ENCODE measurements around the gene ENOX1. TPM values are rescaled to one million over a fixed set of nuclear protein-coding genes. Genes with fewer than 3 reads are reported as not detected.

Gene ENOX1
- total RNA-seq, 1 donor from 2014 or later = 1.7 TPM

GRCh38 chr13:43596924-43597598, 189.7 kb downstream of the ENOX1 start:
- no peak overlapping the region for H3K27ac Mint-ChIP-seq (ENCODE audit: unreplicated experiment)
- no peak for DNase-seq (ENCODE audit: low spot score)
- no peak for TF ChIP-seq CTCF (IDR thresholded peaks at IDR 0.05; ENCODE audit: unreplicated experiment)
- H3K4me3 Mint-ChIP-seq (ENCODE audit: unreplicated experiment) = no peak overlapping the region
- no peaks in the 10 kb centered on the region for H3K36me3 Mint-ChIP-seq (ENCODE audit: low read depth, unreplicated experiment)
- H3K4me1 Mint-ChIP-seq (ENCODE audit: unreplicated experiment) = peaks cover 3% of the 10 kb centered on the region
- H3K9me3 Mint-ChIP-seq (ENCODE audit: unreplicated experiment) = no peaks in the 10 kb centered on the region
- H3K27me3 Mint-ChIP-seq (ENCODE audit: unreplicated experiment) = peaks cover 1% of the 10 kb centered on the region

GRCh38 chr13:43596006-43596405, 190.8 kb downstream of the ENOX1 start:
- Mint-ChIP-seq H3K27me3 (ENCODE audit: unreplicated experiment) (peaks cover 1% of the 10 kb centered on the region), H3K36me3 (ENCODE audit: low read depth, unreplicated experiment) (no peaks in the 10 kb centered on the region), H3K4me3 (ENCODE audit: unreplicated experiment) (no peak overlapping the region), H3K27ac (ENCODE audit: unreplicated experiment) (no peak overlapping the region), H3K9me3 (ENCODE audit: unreplicated experiment) (no peaks in the 10 kb centered on the region), H3K4me1 (ENCODE audit: unreplicated experiment) (peaks cover 3% of the 10 kb centered on the region)
- TF ChIP-seq CTCF (IDR thresholded peaks at IDR 0.05; ENCODE audit: unreplicated experiment) = no peak
- DNase-seq (ENCODE audit: low spot score) = no peak

- Mint-ChIP-seq H3K27me3 (ENCODE audit: unreplicated experiment) (no peaks in the 10 kb centered on the region), H3K27ac (ENCODE audit: unreplicated experiment) (no peak overlapping the region)
- no peak for TF ChIP-seq CTCF (IDR thresholded peaks at IDR 0.05; ENCODE audit: unreplicated experiment)
Observed at GRCh38 chr13:43587376-43587775, 199.4 kb downstream of the ENOX1 start.

GRCh38 chr13:43584751-43585150, 202.0 kb downstream of the ENOX1 start:
- Mint-ChIP-seq H3K9me3 (ENCODE audit: unreplicated experiment) (no peaks in the 10 kb centered on the region), H3K4me3 (ENCODE audit: unreplicated experiment) (no peak overlapping the region), H3K27ac (ENCODE audit: unreplicated experiment) (no peak overlapping the region), H3K27me3 (ENCODE audit: unreplicated experiment) (no peaks in the 10 kb centered on the region), H3K4me1 (ENCODE audit: unreplicated experiment) (no peaks in the 10 kb centered on the region), H3K36me3 (ENCODE audit: low read depth, unreplicated experiment) (no peaks in the 10 kb centered on the region)
- DNase-seq (ENCODE audit: low spot score) = no peak
- TF ChIP-seq CTCF (IDR thresholded peaks at IDR 0.05; ENCODE audit: unreplicated experiment) = no peak

More at GRCh38 chr13:43587376-43587775, 199.4 kb downstream of the ENOX1 start:
- no peak for DNase-seq (ENCODE audit: low spot score)
- no peaks in the 10 kb centered on the region for H3K9me3 Mint-ChIP-seq (ENCODE audit: unreplicated experiment)
- H3K36me3 Mint-ChIP-seq (ENCODE audit: low read depth, unreplicated experiment) = no peaks in the 10 kb centered on the region
- no peaks in the 10 kb centered on the region for H3K4me1 Mint-ChIP-seq (ENCODE audit: unreplicated experiment)
- no peak overlapping the region for H3K4me3 Mint-ChIP-seq (ENCODE audit: unreplicated experiment)

GRCh38 chr13:43583321-43583720, 203.5 kb downstream of the ENOX1 start:
- Mint-ChIP-seq H3K4me1 (ENCODE audit: unreplicated experiment) (no peaks in the 10 kb centered on the region), H3K27ac (ENCODE audit: unreplicated experiment) (no peak overlapping the region), H3K27me3 (ENCODE audit: unreplicated experiment) (no peaks in the 10 kb centered on the region), H3K36me3 (ENCODE audit: low read depth, unreplicated experiment) (no peaks in the 10 kb centered on the region), H3K4me3 (ENCODE audit: unreplicated experiment) (no peak overlapping the region), H3K9me3 (ENCODE audit: unreplicated experiment) (no peaks in the 10 kb centered on the region)
- DNase-seq (ENCODE audit: low spot score) = no peak
- no peak for TF ChIP-seq CTCF (IDR thresholded peaks at IDR 0.05; ENCODE audit: unreplicated experiment)
